GM15510 (cell line): ENCODE results near the gene CD36.

Source experiments
- POLR2A ChIP-seq: IDR thresholded peaks from 3 replicates; pipeline ENCODE4 v1.6.1; 2011; ENCODE audit warnings: borderline replicate concordance; ENCODE audit not compliant: insufficient read length; ENCODE audit errors: extremely low read depth

CD36 gene

GRCh38 chr7:80705130-80705781, 66.8 kb downstream of the CD36 start:
- no peak for TF ChIP-seq POLR2A

DNA sequence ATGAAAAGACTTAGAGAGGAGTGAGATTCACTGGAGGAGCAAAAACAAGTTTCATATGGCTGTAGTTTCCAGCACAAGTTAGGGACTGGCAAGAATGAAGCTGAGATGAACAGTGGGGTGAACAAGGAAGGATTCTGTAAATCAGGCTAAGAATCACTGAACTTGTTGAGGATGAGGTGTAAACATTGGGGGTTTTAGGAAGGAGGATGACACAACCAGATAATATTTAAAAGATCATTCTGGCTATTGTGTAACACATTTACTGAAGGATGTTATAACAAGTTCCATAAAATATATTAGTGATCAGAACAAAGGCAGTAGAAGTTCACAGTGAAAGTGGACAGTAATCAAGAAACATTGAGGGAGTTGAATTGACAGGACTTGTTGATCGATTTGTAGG, 68.9 kb downstream of the CD36 start:
- TF ChIP-seq POLR2A = no peak

DNA sequence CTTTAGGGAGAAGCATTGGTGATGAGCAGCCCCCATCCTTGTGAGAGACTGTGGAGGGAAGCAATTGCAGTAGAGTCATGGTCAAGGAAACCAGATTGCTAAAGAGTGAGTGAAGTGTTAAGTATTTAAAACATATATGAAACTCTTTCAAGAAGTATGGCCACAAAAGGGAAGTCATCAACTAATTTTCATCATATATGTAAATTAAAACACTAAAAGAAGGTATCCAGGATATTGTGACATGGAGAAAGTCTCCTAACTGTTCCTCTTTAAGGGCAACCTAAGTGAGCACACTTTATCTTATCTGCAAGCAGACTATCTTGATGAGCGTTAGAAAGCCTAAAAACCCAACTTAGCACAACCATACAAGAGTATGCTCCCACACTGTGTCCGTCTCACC, 69.7 kb downstream of the CD36 start:
- TF ChIP-seq POLR2A = no peak

DNA sequence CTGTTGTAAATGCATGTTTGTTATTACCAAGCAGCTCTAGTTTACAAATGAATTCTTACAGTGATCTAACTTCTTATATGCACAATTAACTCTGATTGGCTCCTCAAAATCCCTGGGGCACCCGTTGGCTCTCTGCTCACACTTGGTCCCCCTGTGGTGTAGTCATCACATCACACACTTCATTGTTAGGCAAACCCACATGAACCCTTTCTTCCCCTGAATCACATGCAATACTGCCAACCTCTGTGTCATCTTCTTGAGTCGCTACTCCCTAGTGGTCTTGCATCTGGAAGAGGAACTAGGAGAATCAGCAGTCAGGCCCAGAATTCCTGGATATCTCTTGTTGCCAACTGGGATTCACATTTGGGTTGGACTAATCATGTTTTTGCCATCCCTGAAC, 73.1 kb downstream of the CD36 start:
- no peak for TF ChIP-seq POLR2A

DNA sequence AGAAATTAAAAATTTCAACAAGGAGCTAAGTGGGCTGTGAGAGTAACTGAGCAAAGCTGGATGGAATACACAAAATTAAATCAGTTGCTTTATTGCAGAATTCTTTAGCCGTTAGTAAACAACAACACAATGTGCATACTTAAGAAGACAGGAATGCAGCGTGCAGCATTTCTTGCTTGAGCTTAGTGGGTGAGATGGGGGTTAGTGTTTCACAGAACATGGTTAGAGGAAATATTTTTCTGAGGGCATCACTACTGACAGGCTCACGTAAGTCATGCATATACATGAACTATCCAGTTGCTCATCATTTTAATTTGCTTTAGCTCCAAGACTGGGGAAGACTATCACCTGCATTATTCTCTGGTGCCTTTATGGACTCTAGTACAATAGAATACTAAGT, 80.8 kb downstream of the CD36 start:
- TF ChIP-seq POLR2A = no peak

DNA sequence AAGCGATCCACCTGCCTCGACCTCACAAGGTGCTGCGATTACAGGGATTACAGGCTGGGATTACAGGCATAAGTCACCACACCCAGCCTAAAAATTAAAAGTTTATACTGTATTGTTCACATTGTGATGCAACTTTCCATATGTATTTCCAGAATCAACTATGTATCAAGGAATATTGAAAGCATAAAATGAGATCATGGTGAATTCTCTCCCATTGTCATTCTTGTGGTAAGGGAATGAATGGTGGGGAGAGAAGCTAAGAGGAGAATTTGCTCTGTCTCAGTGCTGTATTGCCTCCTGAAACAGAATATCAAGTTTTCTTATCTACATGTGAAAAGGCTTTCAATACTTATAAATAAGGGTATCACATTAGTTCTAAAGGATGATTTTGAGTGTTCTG, 81.7 kb downstream of the CD36 start:
- TF ChIP-seq POLR2A = no peak

DNA sequence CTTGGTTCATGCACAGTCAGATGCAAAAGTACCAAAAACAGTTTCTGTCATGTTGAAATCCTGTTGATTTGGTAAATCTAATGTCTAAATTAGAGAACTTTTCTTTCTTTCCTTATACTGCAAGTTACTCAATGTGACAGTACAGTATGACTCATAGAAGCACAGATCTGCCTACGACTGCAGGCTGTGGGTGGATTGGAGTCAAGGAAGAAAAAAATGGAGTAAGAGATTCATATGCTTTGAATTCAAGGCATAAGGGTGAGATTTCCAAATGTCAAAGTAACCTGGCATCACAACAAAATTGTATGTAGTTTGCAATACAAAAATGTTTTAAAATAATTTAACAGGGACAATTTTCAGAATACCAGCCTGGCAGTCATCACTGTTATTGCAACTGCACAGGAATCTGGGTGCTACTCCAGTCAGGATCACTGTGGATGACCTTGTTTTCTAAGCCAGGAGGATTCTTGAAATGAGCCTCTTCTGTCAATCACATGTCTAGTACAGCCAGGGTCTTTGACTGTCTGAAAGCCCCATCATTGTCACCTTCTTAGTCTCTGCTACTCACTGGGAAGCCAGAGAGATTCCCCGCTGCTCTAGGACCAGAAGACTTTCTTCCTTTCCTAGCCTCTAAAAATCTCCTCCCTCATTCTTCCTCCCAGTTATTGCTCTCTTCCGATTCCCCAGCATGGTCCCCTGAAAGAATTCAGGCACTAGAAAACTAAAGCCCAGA, 83.6 kb downstream of the CD36 start:
- no peak for TF ChIP-seq POLR2A

DNA sequence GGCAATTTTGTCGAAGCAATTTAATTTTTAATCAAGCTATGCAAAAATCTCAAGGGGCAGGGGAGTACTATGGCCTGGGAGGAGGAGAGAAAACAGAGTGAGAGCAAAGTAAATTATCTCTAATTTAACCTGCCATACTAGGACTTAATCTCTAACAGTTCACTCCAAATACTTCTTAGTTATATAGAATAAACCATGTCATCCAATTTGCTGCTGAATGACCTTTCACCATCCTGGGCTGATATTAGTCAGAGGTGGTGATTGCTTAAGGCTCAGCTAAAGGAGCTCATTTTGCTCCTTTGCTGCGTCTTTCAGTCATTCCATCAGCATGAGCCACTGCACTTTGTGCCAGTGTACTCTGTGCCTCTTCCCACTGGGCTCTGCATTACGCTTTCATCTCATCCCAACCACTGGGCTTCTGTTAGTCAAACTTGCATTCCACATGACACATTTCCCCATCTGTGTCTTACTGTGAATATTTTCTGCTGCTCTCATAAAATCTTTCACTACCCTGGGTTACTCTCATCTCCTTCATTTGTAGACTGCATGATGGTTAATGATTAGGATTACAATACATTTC, 84.3 kb downstream of the CD36 start:
- TF ChIP-seq POLR2A = no peak

- TF ChIP-seq POLR2A = no peak
Measured at GRCh38 chr7:80724249-80724871, 85.9 kb downstream of the CD36 start.

GRCh38 chr7:80725181-80725611, 86.8 kb downstream of the CD36 start:
- TF ChIP-seq POLR2A = no peak
